ENCODE data around the gene HAAO. TPM values are rescaled to one million over a fixed set of nuclear protein-coding genes. Genes with fewer than 3 reads are reported as not detected.

HAAO gene
- total and polyA plus RNA-seq, 2 of the 13 experiments (the other 11 are each of a cell fraction or from before 2014, with no cell fraction given): 36.1 to 42.7 TPM

DNA sequence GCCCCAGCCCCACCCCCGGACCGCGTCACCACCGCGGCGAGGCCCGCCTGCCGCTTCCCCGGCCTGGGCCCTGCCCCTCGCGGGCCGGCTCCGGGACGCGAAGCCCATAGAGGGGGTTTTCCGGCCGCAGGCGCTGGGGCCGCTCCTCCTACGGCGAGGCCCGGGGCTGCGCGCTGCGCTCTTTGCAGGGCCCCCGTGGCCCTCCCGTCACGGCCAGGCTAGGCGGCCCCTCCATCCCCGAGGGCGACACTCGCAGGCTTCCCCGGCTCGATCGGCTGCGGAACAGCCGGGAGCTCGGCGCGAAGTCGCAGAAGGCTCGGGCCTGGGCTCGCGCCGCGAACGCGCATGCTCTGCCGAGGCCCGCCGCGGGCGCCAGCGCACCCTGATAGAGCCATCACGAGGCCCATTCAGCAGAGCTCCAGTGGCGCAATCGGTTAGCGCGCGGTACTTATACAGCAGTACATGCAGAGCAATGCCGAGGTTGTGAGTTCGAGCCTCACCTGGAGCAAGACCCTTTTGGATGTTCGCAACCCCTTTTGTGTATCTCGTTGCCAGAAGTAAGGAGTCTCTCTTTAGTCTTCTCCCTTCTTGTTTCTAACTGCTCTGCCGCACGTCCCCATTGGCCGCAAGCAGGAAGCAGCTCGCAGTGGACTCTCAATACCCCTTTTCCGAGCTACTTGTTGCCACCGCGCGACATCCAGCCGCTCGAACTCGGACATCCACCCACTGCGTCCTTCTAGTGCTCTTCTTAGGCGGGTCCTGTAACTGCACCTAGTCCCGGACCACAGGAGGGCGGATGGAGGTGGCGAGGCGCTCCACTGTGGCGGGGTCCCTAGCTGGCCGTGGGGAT, 18.0 kb upstream of the HAAO start (continued):
- no peak for TF ChIP-seq CEBPZ (IDR thresholded peaks at IDR 0.05; ENCODE audit: low read length)
- TF ChIP-seq ZNF253 (CRISPR knock-in tag; IDR thresholded peaks at IDR 0.05; ENCODE audit: borderline replicate concordance): peak; percentile 95
- TF ChIP-seq, protein P1, sequence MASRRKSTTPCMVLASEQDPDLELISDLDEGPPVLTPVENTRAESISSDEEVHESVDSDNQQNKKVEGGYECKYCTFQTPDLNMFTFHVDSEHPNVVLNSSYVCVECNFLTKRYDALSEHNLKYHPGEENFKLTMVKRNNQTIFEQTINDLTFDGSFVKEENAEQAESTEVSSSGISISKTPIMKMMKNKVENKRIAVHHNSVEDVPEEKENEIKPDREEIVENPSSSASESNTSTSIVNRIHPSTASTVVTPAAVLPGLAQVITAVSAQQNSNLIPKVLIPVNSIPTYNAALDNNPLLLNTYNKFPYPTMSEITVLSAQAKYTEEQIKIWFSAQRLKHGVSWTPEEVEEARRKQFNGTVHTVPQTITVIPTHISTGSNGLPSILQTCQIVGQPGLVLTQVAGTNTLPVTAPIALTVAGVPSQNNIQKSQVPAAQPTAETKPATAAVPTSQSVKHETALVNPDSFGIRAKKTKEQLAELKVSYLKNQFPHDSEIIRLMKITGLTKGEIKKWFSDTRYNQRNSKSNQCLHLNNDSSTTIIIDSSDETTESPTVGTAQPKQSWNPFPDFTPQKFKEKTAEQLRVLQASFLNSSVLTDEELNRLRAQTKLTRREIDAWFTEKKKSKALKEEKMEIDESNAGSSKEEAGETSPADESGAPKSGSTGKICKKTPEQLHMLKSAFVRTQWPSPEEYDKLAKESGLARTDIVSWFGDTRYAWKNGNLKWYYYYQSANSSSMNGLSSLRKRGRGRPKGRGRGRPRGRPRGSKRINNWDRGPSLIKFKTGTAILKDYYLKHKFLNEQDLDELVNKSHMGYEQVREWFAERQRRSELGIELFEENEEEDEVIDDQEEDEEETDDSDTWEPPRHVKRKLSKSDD (CRISPR knock-in tag; IDR thresholded peaks at IDR 0.05; ENCODE audit: low read depth): peak; percentile 77; the same call in 1 of the 2 replicates
- TF ChIP-seq FOXA3 (CRISPR knock-in tag; IDR thresholded peaks at IDR 0.05): peak; percentile 74
- TF ChIP-seq RORA (CRISPR knock-in tag; IDR thresholded peaks at IDR 0.05): no peak; the same call in 1 of the 2 replicates
- TF ChIP-seq, protein P2, sequence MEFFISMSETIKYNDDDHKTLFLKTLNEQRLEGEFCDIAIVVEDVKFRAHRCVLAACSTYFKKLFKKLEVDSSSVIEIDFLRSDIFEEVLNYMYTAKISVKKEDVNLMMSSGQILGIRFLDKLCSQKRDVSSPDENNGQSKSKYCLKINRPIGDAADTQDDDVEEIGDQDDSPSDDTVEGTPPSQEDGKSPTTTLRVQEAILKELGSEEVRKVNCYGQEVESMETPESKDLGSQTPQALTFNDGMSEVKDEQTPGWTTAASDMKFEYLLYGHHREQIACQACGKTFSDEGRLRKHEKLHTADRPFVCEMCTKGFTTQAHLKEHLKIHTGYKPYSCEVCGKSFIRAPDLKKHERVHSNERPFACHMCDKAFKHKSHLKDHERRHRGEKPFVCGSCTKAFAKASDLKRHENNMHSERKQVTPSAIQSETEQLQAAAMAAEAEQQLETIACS (CRISPR knock-in tag; IDR thresholded peaks at IDR 0.05): peak; percentile 88
- TF ChIP-seq, protein P3, sequence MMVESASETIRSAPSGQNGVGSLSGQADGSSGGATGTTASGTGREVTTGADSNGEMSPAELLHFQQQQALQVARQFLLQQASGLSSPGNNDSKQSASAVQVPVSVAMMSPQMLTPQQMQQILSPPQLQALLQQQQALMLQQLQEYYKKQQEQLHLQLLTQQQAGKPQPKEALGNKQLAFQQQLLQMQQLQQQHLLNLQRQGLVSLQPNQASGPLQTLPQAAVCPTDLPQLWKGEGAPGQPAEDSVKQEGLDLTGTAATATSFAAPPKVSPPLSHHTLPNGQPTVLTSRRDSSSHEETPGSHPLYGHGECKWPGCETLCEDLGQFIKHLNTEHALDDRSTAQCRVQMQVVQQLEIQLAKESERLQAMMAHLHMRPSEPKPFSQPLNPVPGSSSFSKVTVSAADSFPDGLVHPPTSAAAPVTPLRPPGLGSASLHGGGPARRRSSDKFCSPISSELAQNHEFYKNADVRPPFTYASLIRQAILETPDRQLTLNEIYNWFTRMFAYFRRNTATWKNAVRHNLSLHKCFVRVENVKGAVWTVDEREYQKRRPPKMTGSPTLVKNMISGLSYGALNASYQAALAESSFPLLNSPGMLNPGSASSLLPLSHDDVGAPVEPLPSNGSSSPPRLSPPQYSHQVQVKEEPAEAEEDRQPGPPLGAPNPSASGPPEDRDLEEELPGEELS (CRISPR knock-in tag; IDR thresholded peaks at IDR 0.05): peak; percentile 82
- peak; percentile 87; the same call in 1 of the 2 replicates for TF ChIP-seq THYN1 (CRISPR knock-in tag; IDR thresholded peaks at IDR 0.05; ENCODE audit: borderline replicate concordance, low read depth)
- TF ChIP-seq ZNF556 (CRISPR knock-in tag; IDR thresholded peaks at IDR 0.05; ENCODE audit: borderline replicate concordance): peak; percentile 90
- TF ChIP-seq ZNF629 (CRISPR knock-in tag; conservative IDR thresholded peaks at IDR 0.05): peak; percentile 79
- peak; percentile 87 for TF ChIP-seq GATAD2A (CRISPR knock-in tag; IDR thresholded peaks at IDR 0.05)
- peak; percentile 82; the same call in 1 of the 2 replicates for TF ChIP-seq ZNF350 (CRISPR knock-in tag; IDR thresholded peaks at IDR 0.05; ENCODE audit: borderline replicate concordance, low read depth)
- TF ChIP-seq PAX8 (CRISPR knock-in tag; IDR thresholded peaks at IDR 0.05; ENCODE audit: borderline replicate concordance): no peak; the same call in 1 of the 2 replicates
- TF ChIP-seq ZNF432 (CRISPR knock-in tag; IDR thresholded peaks at IDR 0.05; ENCODE audit: borderline replicate concordance): no peak
- peak; percentile 98 for TF ChIP-seq NKX3-1 (CRISPR knock-in tag; IDR thresholded peaks at IDR 0.05)
- TF ChIP-seq ZZZ3 (CRISPR knock-in tag; IDR thresholded peaks at IDR 0.05; ENCODE audit: borderline replicate concordance): peak; percentile 91
- peak; percentile 76; the same call in 1 of the 2 replicates for TF ChIP-seq RXRB (CRISPR knock-in tag; IDR thresholded peaks at IDR 0.05; ENCODE audit: borderline replicate concordance)
- TF ChIP-seq CHD2 (IDR thresholded peaks at IDR 0.05; ENCODE audit: low read depth, low read length): no peak
- TF ChIP-seq ASH2L (IDR thresholded peaks at IDR 0.05; ENCODE audit: insufficient read length, low read depth, low read length): peak; percentile 95
